HG03571 (cell line): ENCODE results near the gene ATAD5.
"Not testable (repeated sequence)": the region's sequence is repeated elsewhere in the genome, so short reads cannot be mapped to it uniquely, and the experiment has no call there.

Experiments used
- ATAC-seq: cut with Tn5 transposase; IDR thresholded peaks from one replicate; pipeline ENCODE4 v1.9.1; 2021; ENCODE audit not compliant: unreplicated experiment

The ATAD5 gene

GRCh38 chr17:30821871-30822723, 9.7 kb upstream of the ATAD5 start:
- ATAC-seq = no peak

DNA sequence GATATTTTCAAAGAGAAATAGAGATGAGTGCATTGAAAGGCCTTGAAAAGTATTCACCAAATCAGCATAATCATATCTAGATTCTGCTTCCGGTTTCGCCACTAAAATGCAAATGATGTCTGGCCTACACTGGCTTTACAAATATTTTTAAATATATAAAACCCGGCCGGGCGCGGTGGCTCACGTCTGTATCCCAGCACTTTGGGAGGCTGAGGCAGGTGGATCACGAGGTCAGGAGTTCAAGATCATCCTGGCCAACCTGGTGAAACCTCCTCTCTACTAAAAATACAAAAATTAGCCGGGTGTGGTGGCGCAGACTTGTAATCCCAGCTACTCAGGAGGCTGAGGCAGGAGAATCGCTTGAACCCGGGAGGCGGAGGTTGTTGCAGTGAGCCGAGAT, 8.8 kb upstream of the ATAD5 start:
- not testable (repeated sequence) for ATAC-seq

GRCh38 chr17:30823421-30823820, 8.3 kb upstream of the ATAD5 start:
- no peak for ATAC-seq

GRCh38 chr17:30824002-30824355, 7.8 kb upstream of the ATAD5 start:
- ATAC-seq = peak; percentile 2

DNA sequence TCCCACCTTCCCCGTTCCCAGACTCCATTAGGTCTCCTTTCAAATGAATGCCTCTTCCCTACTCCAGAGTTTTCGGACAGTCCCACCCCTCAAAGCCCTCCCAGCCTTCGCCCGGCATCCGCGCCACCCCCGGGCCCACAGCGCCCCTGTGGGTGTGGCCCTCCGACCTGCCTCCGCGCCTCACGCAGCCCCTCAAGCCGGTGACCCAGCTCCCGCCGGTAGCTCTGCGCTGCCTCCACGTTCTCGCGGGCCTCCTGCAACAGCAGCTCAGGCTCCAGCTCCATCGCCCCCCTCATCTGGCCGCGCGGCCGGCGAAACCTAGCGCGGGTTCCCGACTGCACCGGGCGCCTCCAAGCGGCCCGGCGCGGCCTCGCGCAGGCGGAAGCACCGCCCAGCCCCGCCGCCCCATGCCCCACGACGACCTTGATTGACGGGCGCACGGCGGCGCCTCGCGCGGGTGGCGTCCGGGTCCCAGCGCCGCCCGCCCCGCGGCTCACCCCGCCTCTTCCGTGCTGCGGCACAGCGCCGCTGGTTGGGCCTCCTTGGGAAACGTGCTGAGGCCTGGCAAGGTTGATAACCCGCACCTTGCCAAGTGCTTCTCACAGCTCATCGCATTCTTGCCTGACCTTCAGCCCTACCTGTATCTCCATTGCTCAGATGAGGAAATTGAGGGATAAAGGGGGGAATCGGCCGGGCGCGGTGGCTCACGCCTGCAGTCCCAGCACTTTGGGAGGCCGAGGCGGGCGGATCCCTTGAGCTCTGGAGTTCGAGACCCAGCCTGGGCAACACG, 7.2 kb upstream of the ATAD5 start, which contains the start of gene CRLF3:
Gene CRLF3 (minus strand): TSS at position 337 of the 790 bp plus-strand sequence. CDS start 41 bp downstream, at position 296.
- ATAC-seq = peak; percentile 88

DNA sequence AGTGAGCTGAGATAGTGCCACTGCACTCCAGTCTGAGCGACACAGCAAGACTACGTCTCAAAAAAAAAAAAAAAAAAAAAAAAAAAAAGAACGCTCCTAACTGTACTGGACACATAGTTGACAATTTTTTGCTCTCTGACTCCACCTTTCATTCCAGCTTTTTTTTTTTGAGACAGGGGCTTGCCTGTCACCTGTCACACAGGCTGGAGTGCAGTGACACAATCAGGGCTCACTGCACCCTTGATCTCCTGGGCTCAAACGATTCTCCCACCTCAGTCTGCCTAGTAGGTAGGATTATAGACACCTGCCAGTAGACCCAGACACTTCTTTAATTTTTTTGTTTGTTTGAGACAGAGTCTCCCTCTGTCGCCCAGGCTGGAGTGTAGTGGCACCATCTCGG, 4.7 kb upstream of the ATAD5 start:
- no peak for ATAC-seq

GRCh38 chr17:30829022-30829421, 2.7 kb upstream of the ATAD5 start:
- ATAC-seq = no peak

- ATAC-seq = no peak
Observed at GRCh38 chr17:30831257-30831656, 509 bp upstream of the ATAD5 start.

DNA sequence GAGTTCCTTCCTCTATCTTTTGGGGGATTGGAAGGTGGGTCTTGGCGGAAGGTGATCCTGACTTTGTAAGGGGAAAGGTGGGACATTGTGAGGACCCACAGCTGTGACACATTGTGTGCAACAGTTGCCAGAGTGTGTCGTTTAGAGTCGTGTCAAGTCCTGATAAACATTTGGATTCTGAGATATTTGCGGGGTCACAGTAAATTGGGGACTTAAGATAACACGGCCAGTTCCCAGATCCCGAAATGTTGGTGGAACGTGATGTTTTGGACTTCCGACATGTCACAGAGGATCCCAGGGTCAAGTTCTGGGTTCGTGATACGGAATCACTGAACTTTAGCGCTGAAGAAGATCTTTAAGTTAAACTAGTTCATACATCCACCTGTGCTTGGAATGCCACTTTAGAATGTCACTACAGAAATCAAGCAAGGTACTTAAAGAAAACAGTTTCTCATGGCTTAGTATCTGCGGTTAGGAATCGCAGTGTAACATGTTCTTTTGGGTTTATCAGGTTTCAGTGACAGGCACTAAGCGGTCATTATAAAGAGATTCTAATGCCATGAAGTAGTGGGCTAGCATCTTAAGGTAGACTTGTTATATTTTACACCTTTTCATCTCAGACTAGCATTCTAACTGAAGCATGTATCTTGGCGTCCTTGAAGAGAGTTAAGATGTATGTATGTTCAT, 815 bp downstream of the ATAD5 start:
- ATAC-seq = no peak

DNA sequence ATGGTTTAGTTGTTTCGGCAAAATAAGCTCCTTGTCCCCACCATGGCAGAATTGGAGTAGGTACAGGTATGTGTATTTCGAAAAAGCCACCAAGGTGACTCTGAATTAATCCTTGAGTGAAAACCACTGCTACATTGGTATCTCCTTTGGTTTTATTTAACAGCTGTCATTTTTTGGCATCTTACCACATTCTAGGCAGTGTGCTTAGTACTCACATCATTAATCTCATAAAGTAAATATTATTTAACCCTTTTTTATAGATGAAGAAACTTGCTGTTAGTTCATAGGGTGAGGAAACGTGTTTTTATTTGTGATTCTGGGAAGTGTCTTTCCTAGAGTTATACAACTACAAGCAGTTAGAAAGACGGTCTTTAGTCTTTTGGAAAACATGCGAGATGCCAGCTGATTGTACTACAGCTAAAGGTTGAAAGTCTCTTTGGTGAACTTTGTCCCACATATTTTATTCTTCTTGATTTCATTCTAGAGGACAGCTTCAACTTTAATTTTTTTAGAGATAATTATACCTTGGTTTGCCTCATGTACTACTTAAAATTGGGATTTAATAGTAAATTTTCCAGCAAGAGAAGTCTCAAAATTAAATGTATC, 6.5 kb downstream of the ATAD5 start:
- no peak for ATAC-seq

- no peak for ATAC-seq
Observed at GRCh38 chr17:30840771-30841170, 9.0 kb downstream of the ATAD5 start.

- ATAC-seq = no peak
Observed at GRCh38 chr17:30848021-30848420, 16.3 kb downstream of the ATAD5 start.

GRCh38 chr17:30854146-30854545, 22.4 kb downstream of the ATAD5 start:
- no peak for ATAC-seq

GRCh38 chr17:30858556-30859250, 26.9 kb downstream of the ATAD5 start:
- ATAC-seq = no peak

DNA sequence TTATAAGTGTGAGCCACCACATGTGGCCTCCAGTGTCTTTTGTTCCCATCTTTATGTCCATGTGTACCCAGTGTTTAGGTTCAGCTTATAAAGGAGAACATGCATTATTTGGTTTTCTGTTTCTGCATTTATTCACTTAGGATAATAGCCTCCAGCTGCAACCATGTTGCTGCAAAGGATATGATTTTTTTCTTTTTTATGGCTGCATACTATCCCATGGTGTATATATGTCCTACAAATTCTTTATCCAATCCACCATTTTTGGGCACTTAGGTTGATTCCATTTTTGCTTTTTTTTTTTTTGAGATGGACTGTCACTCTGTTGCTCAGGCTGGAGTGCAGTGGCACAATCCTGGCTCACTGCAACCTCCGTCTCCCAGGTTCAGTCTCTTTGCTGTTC, 32.9 kb downstream of the ATAD5 start:
- ATAC-seq = no peak

DNA sequence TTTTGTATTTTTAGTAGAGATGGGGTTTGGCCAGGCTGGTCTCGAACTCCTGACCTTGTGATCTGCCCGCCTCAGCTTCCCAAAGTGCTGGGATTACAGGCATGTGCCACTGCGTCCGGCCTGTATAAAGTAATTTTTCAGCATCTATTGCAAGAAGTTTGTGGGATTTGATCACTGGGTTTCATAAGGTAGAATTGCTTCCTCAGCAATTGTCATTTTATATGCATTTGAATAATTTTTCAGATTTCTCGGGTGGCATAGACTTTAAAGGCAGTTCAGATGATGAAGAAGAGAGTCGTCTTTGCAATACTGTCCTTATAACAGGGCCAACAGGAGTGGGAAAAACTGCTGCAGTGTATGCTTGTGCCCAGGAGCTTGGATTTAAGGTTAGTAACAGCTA, 37.2 kb downstream of the ATAD5 start:
- ATAC-seq = no peak

DNA sequence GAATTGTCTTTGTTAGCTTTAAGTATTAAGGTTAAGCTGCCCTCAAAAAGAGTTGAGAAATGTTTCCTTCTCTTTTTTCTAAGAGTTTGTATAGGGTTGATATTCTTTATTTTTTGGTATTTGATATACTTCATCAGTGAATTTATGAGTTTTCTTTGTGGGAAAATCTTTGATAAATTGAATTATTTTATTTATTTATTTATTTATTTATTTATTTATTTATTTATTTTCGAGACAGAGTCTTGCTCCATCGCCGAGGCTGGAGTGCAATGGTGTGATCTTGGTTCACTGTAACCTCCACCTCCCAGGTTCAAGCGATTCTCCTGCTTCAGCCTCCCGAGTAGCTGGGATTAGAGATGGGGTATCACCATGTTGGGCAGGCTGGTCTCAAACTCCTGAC, 54.4 kb downstream of the ATAD5 start:
- no peak for ATAC-seq

GRCh38 chr17:30894236-30894635, 62.5 kb downstream of the ATAD5 start:
- ATAC-seq = no peak

GRCh38 chr17:30897311-30897710, 65.5 kb downstream of the ATAD5 start:
- no peak for ATAC-seq

- no peak for ATAC-seq
Observed at GRCh38 chr17:30905742-30906100, 74.0 kb downstream of the ATAD5 start.
